ENCODE data around the gene RAB3IP. TPM values are rescaled to one million over a fixed set of nuclear protein-coding genes. Genes with fewer than 3 reads are reported as not detected.

RAB3IP gene
- total and polyA plus RNA-seq, 2 of the 4 experiments (the other 2 are of a cell fraction): 1.5 to 2.7 TPM

GRCh38 chr12:69868695-69869094 lies 130.0 kb downstream of the RAB3IP start:
- Histone ChIP-seq H3K9me3 (ENCODE audit: control insufficient read depth, insufficient read depth, low read length) (no peaks in the 10 kb centered on the region), H4K8ac (ENCODE audit: low read depth in 2 of 2, low read length in 2 of 2) (no peak overlapping the region), H2BK120ac (ENCODE audit: low read depth, low read length) (no peak overlapping the region), H3K79me1 (ENCODE audit: low read depth in 1 of 2, low read length in 2 of 2) (no peaks in the 10 kb centered on the region), H3K27ac (ENCODE audit: insufficient read depth, low read length) (no peak overlapping the region), H2BK15ac (ENCODE audit: low read depth, low read length) (no peak overlapping the region), H3K56ac (ENCODE audit: extremely low read depth, insufficient read depth, low read length) (no peak overlapping the region), H2AK5ac (ENCODE audit: low read depth, low read length) (no peak overlapping the region), H2BK5ac (ENCODE audit: low read depth, low read length, poor library complexity, severe bottlenecking) (no peak overlapping the region), H3K27me3 (ENCODE audit: control insufficient read depth, insufficient read depth, low read length) (no peaks in the 10 kb centered on the region), H3K4me2 (ENCODE audit: low read depth, low read length) (no peak overlapping the region), H3K36me3 (ENCODE audit: control insufficient read depth, insufficient read depth, low read length) (no peaks in the 10 kb centered on the region), H3K14ac (replicated peaks; ENCODE audit: low read depth, low read length) (no peak overlapping the region), H3K9ac (ENCODE audit: low read depth, low read length) (no peak overlapping the region), H2BK20ac (ENCODE audit: low read depth, low read length) (no peak overlapping the region), H3K4ac (ENCODE audit: low read depth, low read length) (no peak overlapping the region), H4K5ac (ENCODE audit: low read depth, low read length) (no peak overlapping the region), H3K4me1 (ENCODE audit: control insufficient read depth, insufficient read depth, low read length) (no peaks in the 10 kb centered on the region), H2AK9ac (replicated peaks; ENCODE audit: low read depth, low read length, poor library complexity) (no peak overlapping the region), H3K18ac (ENCODE audit: low read depth, low read length) (no peak overlapping the region), H4K20me1 (ENCODE audit: insufficient read depth, low read length) (no peaks in the 10 kb centered on the region), H3K4me3 (ENCODE audit: insufficient read depth, low read depth, low read length) (no peak overlapping the region), H3K9me1 (ENCODE audit: insufficient read depth, low read length) (0 out of 2 replicates have a peak, but pooled peaks cover 2% of the 10 kb centered on the region), H2AFZ (replicated peaks; ENCODE audit: low read length, poor library complexity) (no peak overlapping the region), H3K23ac (ENCODE audit: low read depth, low read length) (no peak overlapping the region), H4K91ac (ENCODE audit: insufficient read depth, low read depth, low read length) (no peak overlapping the region)
- DNase-seq (no peak), ATAC-seq (ENCODE audit: low read depth) (no peak)
- intact Hi-C loops (cut with micrococcal nuclease) (no loop called here), in situ Hi-C loops (cut with MboI; ENCODE audit: low sequenced_read_pairs) (no loop called here), dilution Hi-C loops (cut with HindIII; ENCODE audit: low sequenced_read_pairs, unreplicated experiment) (no loop called here)
- no peak for TF ChIP-seq CHD1 (IDR thresholded peaks at IDR 0.05; ENCODE audit: low read depth, low read length)
- TF ChIP-seq RFX5 (IDR thresholded peaks at IDR 0.05; ENCODE audit: low read depth, low read length): no peak
- TF ChIP-seq USF2 (IDR thresholded peaks at IDR 0.05; ENCODE audit: low read depth, low read length): no peak
- no peak for TF ChIP-seq BHLHE40 (IDR thresholded peaks at IDR 0.05; ENCODE audit: low read depth, low read length)
- no peak for TF ChIP-seq ELK1 (IDR thresholded peaks at IDR 0.05; ENCODE audit: borderline replicate concordance, low read depth, low read length)
- no peak for TF ChIP-seq RAD21 (IDR thresholded peaks at IDR 0.05; ENCODE audit: low read length)
- no peak for TF ChIP-seq MAFK (IDR thresholded peaks at IDR 0.05; ENCODE audit: low read depth, low read length)
- TF ChIP-seq CTCF (conservative IDR thresholded peaks at IDR 0.05; ENCODE audit: low read depth, low read length): no peak
- TF ChIP-seq RCOR1 (IDR thresholded peaks at IDR 0.05; ENCODE audit: insufficient replicate concordance, low read length): no peak
- TF ChIP-seq CEBPB (IDR thresholded peaks at IDR 0.05; ENCODE audit: low read depth, low read length): no peak
- no peak for TF ChIP-seq MAZ (IDR thresholded peaks at IDR 0.05; ENCODE audit: borderline replicate concordance, low read depth, low read length)
- TF ChIP-seq SMC3 (IDR thresholded peaks at IDR 0.05; ENCODE audit: low read depth, low read length): no peak
- no peak for TF ChIP-seq FOS (IDR thresholded peaks at IDR 0.05; ENCODE audit: low read depth, low read length)
- no peak for TF ChIP-seq MXI1 (IDR thresholded peaks at IDR 0.05; ENCODE audit: borderline replicate concordance, low read depth, low read length)
- no peak for TF ChIP-seq POLR2A (IDR thresholded peaks at IDR 0.05; ENCODE audit: low read depth, low read length)
- TF ChIP-seq NFE2L2 (IDR thresholded peaks at IDR 0.05; ENCODE audit: low read depth, low read length): no peak
- BruUV-seq (replicated peaks): no TSS peak
- ChIA-PET CTCF (interaction anchor here (2.8 kb wide), 1 partner anchor 11 kb away, joined by 7 read pairs; no protein-coding TSS in a partner anchor), POLR2A (ENCODE audit: unreplicated experiment) (no interaction called here)
- WGBS, 2 experiments (ENCODE audit: extremely low coverage in 2 of 2, insufficient read length in 1 of 2): 100% methylated on average over 7 of the region's 9 CpGs; no CpG with 5 or more reads in 1 of the 2 experiments
